HepG2 (cell line): ENCODE data around the gene GLIS2. TPM values are rescaled to one million over a fixed set of nuclear protein-coding genes. Genes with fewer than 3 reads are reported as not detected.

ENCODE experiments used
- ATAC-seq: fragments of 200-7000 bp; cut with Tn5 transposase; 3 replicates; pipeline ENCODE4 v1.9.1; 2020; ENCODE audit warnings: mild to moderate bottlenecking, moderate library complexity
- BruUV-seq: library from RNA; stranded (reverse); fragments of 400-500 nt; replicated peaks from 2 replicates; lab custom pipeline; 2021; lab: Mats Ljungman, UMichigan
- CTCF ChIA-PET: fragments of 300-600 bp; formaldehyde crosslinking; extraction: SDS; loops from one replicate; lab custom pipeline; 2021; ENCODE audit warnings: low total read pairs, inconsistent platforms, low intra/inter-chr PET ratio; lab: Yijun Ruan, JAX
- POLR2A ChIA-PET: fragments of 350-600 bp; sonication (Branson Sonifier 250); formaldehyde crosslinking; loops from one replicate; lab custom pipeline; 2020; ENCODE audit warnings: antibody characterized with exemption, inconsistent platforms; lab: Yijun Ruan, JAX
- DNase-seq: peaks from one replicate; pipeline ENCODE4 v3.0.0-alpha.2; 2015; ENCODE audit warnings: low spot score
- FAIRE-seq: peaks from 3 replicates; lab custom pipeline; 2011; peaks lifted over from hg19 to GRCh38; lab: Jason Lieb, UNC
- H2AFZ ChIP-seq: one replicate; pipeline ENCODE4 v1.6.1; 2011; ENCODE audit warnings: low read length, inconsistent platforms
- H3K27ac ChIP-seq: fragments of 300-600 bp; 3 replicates; pipeline ENCODE4 v1.8.0; 2011; ENCODE audit warnings: mixed run types, mild to moderate bottlenecking, mixed read lengths, low read length, inconsistent platforms; ENCODE audit not compliant: insufficient read depth; ENCODE audit errors: extremely low read length
- H3K27me3 ChIP-seq, 2 experiments: fragments of 200-600 bp in 1 of 2; 2 replicates in 1 of 2; 3 replicates in 1 of 2; pipeline versions ENCODE4 v1.6.0 to v1.8.0; 2011; ENCODE audit warnings: low read length in 2 of 2, mild to moderate bottlenecking in 2 of 2, moderate library complexity in 2 of 2, inconsistent platforms in 1 of 2; ENCODE audit not compliant: insufficient read depth in 2 of 2, control insufficient read depth in 1 of 2
- H3K36me3 ChIP-seq, 2 experiments: fragments of 200-600 bp in 1 of 2; replicated peaks in 1 of 2; 2 replicates in 1 of 2; 3 replicates in 1 of 2; pipeline versions ENCODE4 v1.5.1 to v1.8.0; 2011; ENCODE audit warnings: low read length in 2 of 2, inconsistent platforms in 1 of 2; ENCODE audit not compliant: insufficient read depth in 2 of 2, control insufficient read depth in 1 of 2
- H3K4me1 ChIP-seq: 2 replicates; pipeline ENCODE4 v1.5.1; 2012; ENCODE audit warnings: low read length, inconsistent platforms; ENCODE audit not compliant: insufficient read depth
- H3K4me2 ChIP-seq: 2 replicates; pipeline ENCODE4 v1.6.0; 2011; ENCODE audit warnings: low read depth, low read length, inconsistent platforms
- H3K4me3 ChIP-seq, 3 experiments: fragments of 200-600 bp in 1 of 3; sonication (generic), shearing (Covaris generic) in 1 of 3; replicated peaks in 1 of 3; 2 replicates each; pipeline ENCODE4 v1.5.1; 2011 to 2016; ENCODE audit warnings: low read length in 3 of 3, inconsistent platforms in 2 of 3, low read depth in 2 of 3, mild to moderate bottlenecking in 2 of 3, control low read depth in 1 of 3, mixed read lengths in 1 of 3; ENCODE audit not compliant: insufficient read depth in 1 of 3
- H3K79me2 ChIP-seq: one replicate; pipeline ENCODE4 v1.6.1; 2011; ENCODE audit warnings: low read length, inconsistent platforms; ENCODE audit not compliant: insufficient read depth
- H3K9ac ChIP-seq: 2 replicates; pipeline ENCODE4 v1.6.0; 2011; ENCODE audit warnings: mild to moderate bottlenecking, low read depth, low read length, inconsistent platforms; ENCODE audit not compliant: insufficient read depth
- H3K9me3 ChIP-seq: 2 replicates; pipeline ENCODE4 v1.5.1; 2012; ENCODE audit warnings: mild to moderate bottlenecking, low read length
- H4K20me1 ChIP-seq: 2 replicates; pipeline ENCODE4 v1.6.0; 2011; ENCODE audit warnings: inconsistent platforms, mild to moderate bottlenecking, low read length, moderate library complexity; ENCODE audit not compliant: insufficient read depth
- ARNT2 ChIP-seq: sonication (generic); formaldehyde crosslinking; IDR thresholded peaks from 2 replicates; pipeline ENCODE4 v1.8.0; 2022; ENCODE audit warnings: mild to moderate bottlenecking, low read depth, missing genetic modification reagents, moderate library complexity
- ASH2L ChIP-seq: fragments of 300-600, 200-600 bp; sonication (generic); IDR thresholded peaks from 2 replicates; pipeline ENCODE4 v1.7.0; 2017; ENCODE audit warnings: low read depth, mild to moderate bottlenecking, moderate library complexity, mixed read lengths, low read length; ENCODE audit not compliant: insufficient read length
- CEBPG ChIP-seq: IDR thresholded peaks from 2 replicates; pipeline ENCODE4 v1.6.1; 2016
- ELF3 ChIP-seq: IDR thresholded peaks from 2 replicates; pipeline ENCODE4 v1.6.1; 2016; ENCODE audit warnings: missing genetic modification reagents, missing compliant biosample characterization
- IRX3 ChIP-seq: sonication (generic); formaldehyde crosslinking; IDR thresholded peaks from 2 replicates; pipeline ENCODE4 v1.8.1; 2023; ENCODE audit warnings: mild to moderate bottlenecking, low read depth, missing genetic modification reagents, borderline replicate concordance
- JUNB ChIP-seq: sonication (generic); formaldehyde crosslinking; IDR thresholded peaks from 2 replicates; pipeline ENCODE4 v1.8.0; 2022; ENCODE audit warnings: missing genetic modification reagents, mild to moderate bottlenecking, borderline replicate concordance
- NCOR1 ChIP-seq: fragments of 200-600 bp; sonication (generic); IDR thresholded peaks from 2 replicates; pipeline ENCODE4 v1.7.0; 2017; ENCODE audit warnings: antibody characterized with exemption, low read length, borderline replicate concordance
- NKX3-1 ChIP-seq: sonication (generic); formaldehyde crosslinking; IDR thresholded peaks from 2 replicates; pipeline ENCODE4 v1.5.0; 2020; ENCODE audit warnings: missing genetic modification reagents
- TBX2 ChIP-seq: sonication (generic); formaldehyde crosslinking; IDR thresholded peaks from 2 replicates; pipeline ENCODE4 v1.5.0; 2020; ENCODE audit warnings: missing genetic modification reagents, mild to moderate bottlenecking, borderline replicate concordance
- ZFP36L1 ChIP-seq: sonication (generic); formaldehyde crosslinking; IDR thresholded peaks from 2 replicates; pipeline ENCODE4 v1.8.0; 2022; ENCODE audit warnings: mild to moderate bottlenecking, missing genetic modification reagents, moderate library complexity
- ZNF180 ChIP-seq: sonication (generic); formaldehyde crosslinking; IDR thresholded peaks from 2 replicates; pipeline ENCODE4 v1.4.0; 2020; ENCODE audit warnings: low read depth, missing genetic modification reagents, borderline replicate concordance
- ZNF234 ChIP-seq: sonication (generic); formaldehyde crosslinking; conservative IDR thresholded peaks from 2 replicates; pipeline ENCODE4 v1.5.1; 2020; ENCODE audit warnings: mild to moderate bottlenecking, missing genetic modification reagents
- ZNF660 ChIP-seq: sonication (generic); formaldehyde crosslinking; IDR thresholded peaks from 2 replicates; pipeline ENCODE4 v1.5.1; 2020; ENCODE audit warnings: mild to moderate bottlenecking, low read depth, missing genetic modification reagents, borderline replicate concordance
- ZNF790 ChIP-seq: sonication (generic); formaldehyde crosslinking; IDR thresholded peaks from 2 replicates; pipeline ENCODE4 v1.8.0; 2022; ENCODE audit warnings: missing genetic modification reagents, mild to moderate bottlenecking, borderline replicate concordance
- ZSCAN25 ChIP-seq: sonication (generic); formaldehyde crosslinking; IDR thresholded peaks from 2 replicates; pipeline ENCODE4 v1.8.0; 2022; ENCODE audit warnings: mild to moderate bottlenecking, missing genetic modification reagents
- WGBS: methylation state at CpG from one replicate; pipeline ENCODE4 v1.1.6; 2017; ENCODE audit warnings: low lambda C conversion rate; 5-methylcytosine and 5-hydroxymethylcytosine counted together
- in situ Hi-C: cut with HindIII; loops from 2 replicates; pipeline ENCODE4 v1.10.0; 2017; ENCODE audit warnings: low pct_unique_long_range_greater_than_20kb; ENCODE audit not compliant: extremely low pct_ligation_motif_present
- intact Hi-C: fragments of 100-400 bp; cut with micrococcal nuclease; formaldehyde crosslinking; loops from one replicate; pipeline ENCODE4 v1.10.0; 2022; ENCODE audit not compliant: unreplicated experiment
- polyA plus RNA-seq, 8 experiments: library from polyadenylated mRNA; depleted of rRNA in 3 of 8; stranded (reverse) in 7 of 8; unstranded in 1 of 8; fragments of >200 nt; fragmentation: Illumina TruSeq in 4 of 8; extraction: Trizol in 4 of 8; gene quantifications; 2 replicates each; pipeline versions ENCODE4 v1.2.1 to v1.2.3, GENCODE V29; 2011 to 2016; ENCODE audit warnings: low read depth in 4 of 8, missing spikeins in 1 of 8, mixed read lengths in 1 of 8; ENCODE audit not compliant: insufficient read depth in 1 of 8
- total RNA-seq, 5 experiments: library from RNA; depleted of rRNA; stranded (reverse); fragments of >200 nt; fragmentation: Illumina TruSeq; extraction: Trizol; gene quantifications; 2 replicates each; pipeline ENCODE4 v1.2.3, GENCODE V29; 2016; ENCODE audit warnings: low read depth in 1 of 5
- TF ChIP-seq, protein P1 (sequence below): sonication (generic); formaldehyde crosslinking; IDR thresholded peaks from 2 replicates; pipeline ENCODE4 v1.9.0; 2021; ENCODE audit warnings: missing genetic modification reagents, borderline replicate concordance
- TF ChIP-seq, protein P2 (sequence below): sonication (generic); formaldehyde crosslinking; IDR thresholded peaks from 2 replicates; pipeline ENCODE4 v1.9.0; 2022; ENCODE audit warnings: missing genetic modification reagents, mild to moderate bottlenecking, borderline replicate concordance
- TF ChIP-seq, protein P3 (sequence below): sonication (generic); formaldehyde crosslinking; IDR thresholded peaks from 2 replicates; pipeline ENCODE4 v1.5.1; 2020; ENCODE audit warnings: missing genetic modification reagents, mild to moderate bottlenecking, borderline replicate concordance

GLIS2 gene
- total and polyA plus RNA-seq, 2 of the 13 experiments (the other 11 are each of a cell fraction or from before 2014, with no cell fraction given): 0.28 to 0.29 TPM

- Histone ChIP-seq H3K27ac (peak overlapping the region; percentile 90), H4K20me1 (no peaks in the 10 kb centered on the region), H3K36me3 (no peaks in the 10 kb centered on the region), H2AFZ (no peak overlapping the region), H3K27me3 (no peaks in the 10 kb centered on the region; a peak in 1 of 5 replicates), H3K4me1 (peaks cover 41% of the 10 kb centered on the region), H3K4me3 (peak overlapping the region; percentile 75 to 88 (median 76)), H3K4me2 (peak overlapping the region; percentile 94), H3K9ac (peak overlapping the region; percentile 77), H3K9me3 (no peaks in the 10 kb centered on the region), H3K79me2 (peaks cover 23% of the 10 kb centered on the region)
- ChIA-PET CTCF (no interaction called here), POLR2A (interaction anchor here (0.7 to 5.4 kb wide), 14 partner anchors 9 to 90 kb away, joined by 3 to 50 read pairs (median 6); partner anchors contain the start of genes GLIS2 and PAM16)
- intact Hi-C loops (loop anchor here (2.0 to 5.0 kb wide), 2 partner anchors 21 to 33 kb away; no protein-coding TSS in a partner anchor), in situ Hi-C loops (loop anchor here (10.0 kb wide), 1 partner anchor 51 kb away; no protein-coding TSS in a partner anchor)
- FAIRE-seq (no peak), DNase-seq (peak; percentile 32), ATAC-seq (peak; percentile 44)
- TSS peak; percentile 36 for BruUV-seq
- 4% methylated on average over 7 of the region's 25 CpGs for WGBS
- TF ChIP-seq ZNF234 (CRISPR knock-in tag): no peak
- TF ChIP-seq, protein P1, sequence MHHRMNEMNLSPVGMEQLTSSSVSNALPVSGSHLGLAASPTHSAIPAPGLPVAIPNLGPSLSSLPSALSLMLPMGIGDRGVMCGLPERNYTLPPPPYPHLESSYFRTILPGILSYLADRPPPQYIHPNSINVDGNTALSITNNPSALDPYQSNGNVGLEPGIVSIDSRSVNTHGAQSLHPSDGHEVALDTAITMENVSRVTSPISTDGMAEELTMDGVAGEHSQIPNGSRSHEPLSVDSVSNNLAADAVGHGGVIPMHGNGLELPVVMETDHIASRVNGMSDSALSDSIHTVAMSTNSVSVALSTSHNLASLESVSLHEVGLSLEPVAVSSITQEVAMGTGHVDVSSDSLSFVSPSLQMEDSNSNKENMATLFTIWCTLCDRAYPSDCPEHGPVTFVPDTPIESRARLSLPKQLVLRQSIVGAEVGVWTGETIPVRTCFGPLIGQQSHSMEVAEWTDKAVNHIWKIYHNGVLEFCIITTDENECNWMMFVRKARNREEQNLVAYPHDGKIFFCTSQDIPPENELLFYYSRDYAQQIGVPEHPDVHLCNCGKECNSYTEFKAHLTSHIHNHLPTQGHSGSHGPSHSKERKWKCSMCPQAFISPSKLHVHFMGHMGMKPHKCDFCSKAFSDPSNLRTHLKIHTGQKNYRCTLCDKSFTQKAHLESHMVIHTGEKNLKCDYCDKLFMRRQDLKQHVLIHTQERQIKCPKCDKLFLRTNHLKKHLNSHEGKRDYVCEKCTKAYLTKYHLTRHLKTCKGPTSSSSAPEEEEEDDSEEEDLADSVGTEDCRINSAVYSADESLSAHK (CRISPR knock-in tag): no peak
- no peak for TF ChIP-seq JUNB (CRISPR knock-in tag)
- no peak for TF ChIP-seq NKX3-1 (CRISPR knock-in tag)
- TF ChIP-seq ZNF180 (CRISPR knock-in tag): no peak
- no peak for TF ChIP-seq ZNF790 (CRISPR knock-in tag)
- 0 out of 2 replicates have a peak, but pooled peaks have one; percentile 9 for TF ChIP-seq ELF3 (CRISPR knock-in tag)
- no peak for TF ChIP-seq CEBPG (CRISPR knock-in tag)
- TF ChIP-seq IRX3 (CRISPR knock-in tag): no peak
- TF ChIP-seq ARNT2 (CRISPR knock-in tag): no peak
- no peak for TF ChIP-seq ZNF660 (CRISPR knock-in tag)
- TF ChIP-seq ZSCAN25 (CRISPR knock-in tag): peak; percentile 42; the same call in 1 of the 2 replicates
- TF ChIP-seq ZFP36L1: 0 out of 2 replicates have a peak, but pooled peaks have one; percentile 29
- TF ChIP-seq, protein P2, sequence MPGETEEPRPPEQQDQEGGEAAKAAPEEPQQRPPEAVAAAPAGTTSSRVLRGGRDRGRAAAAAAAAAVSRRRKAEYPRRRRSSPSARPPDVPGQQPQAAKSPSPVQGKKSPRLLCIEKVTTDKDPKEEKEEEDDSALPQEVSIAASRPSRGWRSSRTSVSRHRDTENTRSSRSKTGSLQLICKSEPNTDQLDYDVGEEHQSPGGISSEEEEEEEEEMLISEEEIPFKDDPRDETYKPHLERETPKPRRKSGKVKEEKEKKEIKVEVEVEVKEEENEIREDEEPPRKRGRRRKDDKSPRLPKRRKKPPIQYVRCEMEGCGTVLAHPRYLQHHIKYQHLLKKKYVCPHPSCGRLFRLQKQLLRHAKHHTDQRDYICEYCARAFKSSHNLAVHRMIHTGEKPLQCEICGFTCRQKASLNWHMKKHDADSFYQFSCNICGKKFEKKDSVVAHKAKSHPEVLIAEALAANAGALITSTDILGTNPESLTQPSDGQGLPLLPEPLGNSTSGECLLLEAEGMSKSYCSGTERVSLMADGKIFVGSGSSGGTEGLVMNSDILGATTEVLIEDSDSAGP: peak; percentile 63; the same call in 1 of the 2 replicates
- TF ChIP-seq, protein P3, sequence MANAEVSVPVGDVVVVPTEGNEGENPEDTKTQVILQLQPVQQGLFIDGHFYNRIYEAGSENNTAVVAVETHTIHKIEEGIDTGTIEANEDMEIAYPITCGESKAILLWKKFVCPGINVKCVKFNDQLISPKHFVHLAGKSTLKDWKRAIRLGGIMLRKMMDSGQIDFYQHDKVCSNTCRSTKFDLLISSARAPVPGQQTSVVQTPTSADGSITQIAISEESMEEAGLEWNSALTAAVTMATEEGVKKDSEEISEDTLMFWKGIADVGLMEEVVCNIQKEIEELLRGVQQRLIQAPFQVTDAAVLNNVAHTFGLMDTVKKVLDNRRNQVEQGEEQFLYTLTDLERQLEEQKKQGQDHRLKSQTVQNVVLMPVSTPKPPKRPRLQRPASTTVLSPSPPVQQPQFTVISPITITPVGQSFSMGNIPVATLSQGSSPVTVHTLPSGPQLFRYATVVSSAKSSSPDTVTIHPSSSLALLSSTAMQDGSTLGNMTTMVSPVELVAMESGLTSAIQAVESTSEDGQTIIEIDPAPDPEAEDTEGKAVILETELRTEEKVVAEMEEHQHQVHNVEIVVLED (CRISPR knock-in tag): no peak
- TF ChIP-seq NCOR1: no peak
- TF ChIP-seq ASH2L: no peak
- TF ChIP-seq TBX2 (CRISPR knock-in tag): peak; percentile 11; the same call in 1 of the 2 replicates
Measured at GRCh38 chr16:4273858-4274311, 42.0 kb upstream of the GLIS2 start.
